ENCODE data around the gene CCDC82. TPM values are rescaled to one million over a fixed set of nuclear protein-coding genes. Genes with fewer than 3 reads are reported as not detected.

Gene CCDC82
- total RNA-seq, 2 experiments from 2014 or later = 22.2 to 43.6 TPM

- no peaks in the 10 kb centered on the region for H4K20me1 ChIP-seq (ENCODE audit: insufficient read depth, low read length)
- intact Hi-C loops (cut with micrococcal nuclease; ENCODE audit: unreplicated experiment) = loop anchor here (2.0 to 10.0 kb wide), 3 partner anchors 152 to 550 kb away; no protein-coding TSS in a partner anchor
- no peaks in the 10 kb centered on the region for H3K36me3 ChIP-seq (ENCODE audit: insufficient read depth, low read length)
- TF ChIP-seq, protein P1, sequence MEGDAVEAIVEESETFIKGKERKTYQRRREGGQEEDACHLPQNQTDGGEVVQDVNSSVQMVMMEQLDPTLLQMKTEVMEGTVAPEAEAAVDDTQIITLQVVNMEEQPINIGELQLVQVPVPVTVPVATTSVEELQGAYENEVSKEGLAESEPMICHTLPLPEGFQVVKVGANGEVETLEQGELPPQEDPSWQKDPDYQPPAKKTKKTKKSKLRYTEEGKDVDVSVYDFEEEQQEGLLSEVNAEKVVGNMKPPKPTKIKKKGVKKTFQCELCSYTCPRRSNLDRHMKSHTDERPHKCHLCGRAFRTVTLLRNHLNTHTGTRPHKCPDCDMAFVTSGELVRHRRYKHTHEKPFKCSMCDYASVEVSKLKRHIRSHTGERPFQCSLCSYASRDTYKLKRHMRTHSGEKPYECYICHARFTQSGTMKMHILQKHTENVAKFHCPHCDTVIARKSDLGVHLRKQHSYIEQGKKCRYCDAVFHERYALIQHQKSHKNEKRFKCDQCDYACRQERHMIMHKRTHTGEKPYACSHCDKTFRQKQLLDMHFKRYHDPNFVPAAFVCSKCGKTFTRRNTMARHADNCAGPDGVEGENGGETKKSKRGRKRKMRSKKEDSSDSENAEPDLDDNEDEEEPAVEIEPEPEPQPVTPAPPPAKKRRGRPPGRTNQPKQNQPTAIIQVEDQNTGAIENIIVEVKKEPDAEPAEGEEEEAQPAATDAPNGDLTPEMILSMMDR (conservative IDR thresholded peaks at IDR 0.05; ENCODE audit: low read length) = no peak
- TF ChIP-seq EZH2phosphoT487 (IDR thresholded peaks at IDR 0.05; ENCODE audit: borderline replicate concordance, low read depth, low read length) = no peak
- no peaks in the 10 kb centered on the region for H3K9me3 ChIP-seq (ENCODE audit: low read length)
- ChIA-PET CTCF (ENCODE audit: unreplicated experiment) (interaction anchor here (1.3 kb wide), 1 partner anchor 52 kb away, joined by 8 read pairs; the partner anchor contains the start of gene MAML2), POLR2A (interaction anchor here (0.6 kb wide), 1 partner anchor 544 kb away, joined by 3 read pairs; no protein-coding TSS in a partner anchor)
- no peak overlapping the region for H3K4me3 ChIP-seq (ENCODE audit: low read depth, low read length, poor library complexity, severe bottlenecking)
- BruUV-seq (replicated peaks) = no TSS peak
- peaks cover 16% of the 10 kb centered on the region for H3K4me1 ChIP-seq (ENCODE audit: insufficient read depth, low read length, poor library complexity, severe bottlenecking)
- H2AFZ ChIP-seq (ENCODE audit: low read length) = no peak overlapping the region
- no peak for DNase-seq (ENCODE audit: low spot score)
- H3K79me2 ChIP-seq (ENCODE audit: insufficient read depth, low read depth, low read length) = peaks cover 23% of the 10 kb centered on the region; the same call in 1 of the 2 replicates
- no peak overlapping the region for H3K27ac ChIP-seq (ENCODE audit: low read depth, low read length, poor library complexity, severe bottlenecking)
- no peaks in the 10 kb centered on the region for H3K9me2 ChIP-seq (ENCODE audit: insufficient read depth, low read length)
- no peak overlapping the region for H3K4me2 ChIP-seq (ENCODE audit: low read length)
Observed at GRCh38 chr11:96394773-96395172, 5.1 kb upstream of the CCDC82 start.

DNA sequence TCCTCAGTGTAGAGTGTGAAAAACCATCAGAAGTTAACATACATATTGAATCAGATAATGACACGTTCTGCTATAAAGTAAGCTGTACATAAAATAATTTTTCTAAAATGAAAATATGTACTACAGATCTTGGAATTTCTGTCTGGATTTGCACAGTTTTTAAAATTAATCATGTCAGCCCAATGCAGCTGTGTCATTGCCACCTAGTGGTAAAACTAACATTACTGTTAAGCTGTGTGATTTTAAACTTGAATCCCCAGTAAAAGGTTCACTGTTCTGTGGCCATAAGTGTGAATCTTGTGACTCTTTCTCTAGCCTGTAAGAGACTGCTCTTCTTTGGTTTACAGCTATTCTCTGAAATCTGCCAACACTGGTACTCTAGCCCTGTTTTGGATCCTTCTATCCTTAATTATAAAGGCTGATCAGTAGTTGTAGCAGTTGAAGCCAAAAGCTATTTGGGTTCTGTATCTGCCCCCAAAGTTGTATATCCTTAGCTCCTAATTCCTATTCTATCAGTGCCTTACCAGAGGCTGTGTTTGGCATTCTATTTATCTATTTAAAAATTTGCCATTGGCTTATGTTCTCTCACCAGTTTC lies 4.1 kb upstream of the CCDC82 start:
- Histone ChIP-seq H2AFZ (ENCODE audit: low read length) (no peak overlapping the region), H3K36me3 (ENCODE audit: insufficient read depth, low read length) (no peaks in the 10 kb centered on the region), H4K20me1 (ENCODE audit: insufficient read depth, low read length) (no peaks in the 10 kb centered on the region), H3K4me2 (ENCODE audit: low read length) (no peak overlapping the region), H3K27ac (ENCODE audit: low read depth, low read length, poor library complexity, severe bottlenecking) (no peak overlapping the region), H3K9me3 (ENCODE audit: low read length) (no peaks in the 10 kb centered on the region), H3K9me2 (ENCODE audit: insufficient read depth, low read length) (no peaks in the 10 kb centered on the region), H3K4me1 (ENCODE audit: insufficient read depth, low read length, poor library complexity, severe bottlenecking) (peaks cover 16% of the 10 kb centered on the region), H3K79me2 (ENCODE audit: insufficient read depth, low read depth, low read length) (peaks cover 27% of the 10 kb centered on the region; the same call in 1 of the 2 replicates), H3K4me3 (ENCODE audit: low read depth, low read length, poor library complexity, severe bottlenecking) (no peak overlapping the region)
- TF ChIP-seq EZH2phosphoT487 (IDR thresholded peaks at IDR 0.05; ENCODE audit: borderline replicate concordance, low read depth, low read length) = no peak
- TF ChIP-seq, protein P1 (conservative IDR thresholded peaks at IDR 0.05; ENCODE audit: low read length) = peak; percentile 92
- BruUV-seq (replicated peaks) = no TSS peak
- peak; percentile 60 for DNase-seq (ENCODE audit: low spot score)
- intact Hi-C loops (cut with micrococcal nuclease; ENCODE audit: unreplicated experiment) = loop anchor here (2.0 to 10.0 kb wide), 3 partner anchors 152 to 549 kb away; no protein-coding TSS in a partner anchor
- ChIA-PET CTCF (ENCODE audit: unreplicated experiment) (interaction anchor here (1.3 kb wide), 1 partner anchor 51 kb away, joined by 8 read pairs; the partner anchor contains the start of gene MAML2), POLR2A (interaction anchor here (0.5 to 1.0 kb wide), 5 partner anchors 26 to 590 kb away, joined by 3 to 4 read pairs (median 3); no protein-coding TSS in a partner anchor)
